ENCODE measurements around the gene HAS3. TPM values are rescaled to one million over a fixed set of nuclear protein-coding genes. Genes with fewer than 3 reads are reported as not detected.

The HAS3 gene
- total RNA-seq, 1 experiment from 2014 or later: 2.5 TPM

- no peak overlapping the region for H3K27ac ChIP-seq
- POLR2A ChIA-PET (ENCODE audit: unreplicated experiment): no interaction called here
- TF ChIP-seq EZH2 (IDR thresholded peaks at IDR 0.05; ENCODE audit: low read depth): no peak
- no peak for TF ChIP-seq CTCF (conservative IDR thresholded peaks at IDR 0.05)
- H2AFZ ChIP-seq: no peak overlapping the region
- no peak overlapping the region for H3K4me2 ChIP-seq
- H4K20me1 ChIP-seq (ENCODE audit: insufficient read depth): no peaks in the 10 kb centered on the region
- peaks cover 12% of the 10 kb centered on the region for H3K79me2 ChIP-seq (ENCODE audit: low read depth)
- no peaks in the 10 kb centered on the region for H3K27me3 ChIP-seq (ENCODE audit: insufficient read depth, low read depth)
- no TSS peak for BruUV-seq (replicated peaks)
- peaks cover 20% of the 10 kb centered on the region; the same call in 1 of the 2 replicates for H3F3A ChIP-seq (ENCODE audit: insufficient read depth, low read depth)
- no peaks in the 10 kb centered on the region for H3K9me3 ChIP-seq (ENCODE audit: insufficient read depth, low read depth)
- peaks cover 14% of the 10 kb centered on the region; the same call in 1 of the 2 replicates for H3K4me1 ChIP-seq (replicated peaks; ENCODE audit: insufficient read depth)
- no peaks in the 10 kb centered on the region for H3K36me3 ChIP-seq (ENCODE audit: low read depth)
- DNase-seq: no peak
- no peak overlapping the region for H3K4me3 ChIP-seq
- no peaks in the 10 kb centered on the region for H3K9me2 ChIP-seq (ENCODE audit: insufficient read depth)
- intact Hi-C loops (cut with micrococcal nuclease; ENCODE audit: unreplicated experiment): no loop called here
- CTCF ChIA-PET: interaction anchor here (0.6 to 0.7 kb wide), 2 partner anchors 59 to 192 kb away, joined by 3 read pairs; no protein-coding TSS in a partner anchor
Observed at GRCh38 chr16:69110406-69110805, 5.0 kb downstream of the HAS3 start.

GRCh38 chr16:69111216-69111875 lies 5.9 kb downstream of the HAS3 start:
- Histone ChIP-seq H3K36me3 (ENCODE audit: low read depth) (no peaks in the 10 kb centered on the region), H3K79me2 (ENCODE audit: low read depth) (peaks cover 12% of the 10 kb centered on the region), H2AFZ (no peak overlapping the region), H3K9me3 (ENCODE audit: insufficient read depth, low read depth) (no peaks in the 10 kb centered on the region), H4K20me1 (ENCODE audit: insufficient read depth) (no peaks in the 10 kb centered on the region), H3K4me2 (no peak overlapping the region), H3K9me2 (ENCODE audit: insufficient read depth) (no peaks in the 10 kb centered on the region), H3K27me3 (ENCODE audit: insufficient read depth, low read depth) (no peaks in the 10 kb centered on the region), H3F3A (ENCODE audit: insufficient read depth, low read depth) (peaks cover 24% of the 10 kb centered on the region; the same call in 1 of the 2 replicates), H3K4me1 (replicated peaks; ENCODE audit: insufficient read depth) (peaks cover 14% of the 10 kb centered on the region; the same call in 1 of the 2 replicates), H3K4me3 (no peak overlapping the region), H3K27ac (no peak overlapping the region)
- TF ChIP-seq CTCF (conservative IDR thresholded peaks at IDR 0.05) (no peak), EZH2 (IDR thresholded peaks at IDR 0.05; ENCODE audit: low read depth) (no peak)
- no TSS peak for BruUV-seq (replicated peaks)
- POLR2A ChIA-PET (ENCODE audit: unreplicated experiment): interaction anchor here (0.6 kb wide), 1 partner anchor 214 kb away, joined by 23 read pairs; no protein-coding TSS in a partner anchor
- no peak for DNase-seq
- intact Hi-C loops (cut with micrococcal nuclease; ENCODE audit: unreplicated experiment): no loop called here
- CTCF ChIA-PET: interaction anchor here (0.6 kb wide), 1 partner anchor 60 kb away, joined by 3 read pairs; no protein-coding TSS in a partner anchor

- no peak for DNase-seq
- intact Hi-C loops (cut with micrococcal nuclease; ENCODE audit: unreplicated experiment): no loop called here
- no peak overlapping the region for H3K4me3 ChIP-seq
- no peaks in the 10 kb centered on the region for H3K36me3 ChIP-seq (ENCODE audit: low read depth)
- ChIA-PET POLR2A (ENCODE audit: unreplicated experiment) (no interaction called here), CTCF (no interaction called here)
- peaks cover 13% of the 10 kb centered on the region; the same call in 1 of the 2 replicates for H3K4me1 ChIP-seq (replicated peaks; ENCODE audit: insufficient read depth)
- no peaks in the 10 kb centered on the region for H4K20me1 ChIP-seq (ENCODE audit: insufficient read depth)
- no TSS peak for BruUV-seq (replicated peaks)
- H2AFZ ChIP-seq: no peak overlapping the region
- H3K9me2 ChIP-seq (ENCODE audit: insufficient read depth): no peaks in the 10 kb centered on the region
- no peaks in the 10 kb centered on the region for H3K27me3 ChIP-seq (ENCODE audit: insufficient read depth, low read depth)
- no peaks in the 10 kb centered on the region for H3K9me3 ChIP-seq (ENCODE audit: insufficient read depth, low read depth)
- peaks cover 29% of the 10 kb centered on the region; the same call in 1 of the 2 replicates for H3F3A ChIP-seq (ENCODE audit: insufficient read depth, low read depth)
- H3K79me2 ChIP-seq (ENCODE audit: low read depth): peaks cover 7% of the 10 kb centered on the region
- no peak overlapping the region for H3K4me2 ChIP-seq
- no peak overlapping the region for H3K27ac ChIP-seq
- no peak for TF ChIP-seq CTCF (conservative IDR thresholded peaks at IDR 0.05)
- TF ChIP-seq EZH2 (IDR thresholded peaks at IDR 0.05; ENCODE audit: low read depth): no peak
Observed at GRCh38 chr16:69111876-69112230, 6.4 kb downstream of the HAS3 start.
